ENCODE measurements around the gene PDLIM1.
"Not testable (repeated sequence)": the region's sequence is repeated elsewhere in the genome, so short reads cannot be mapped to it uniquely, and the experiment has no call there.

PDLIM1 gene

GRCh38 chr10:95233377-95234034 is 57.3 kb downstream of the PDLIM1 start:
- Histone ChIP-seq H3K9ac (ENCODE audit: low read length) (no peak overlapping the region), H4K20me1 (ENCODE audit: insufficient read depth, low read length) (no peaks in the 10 kb centered on the region), H3K4me2 (ENCODE audit: low read depth, low read length) (no peak overlapping the region), H2AFZ (ENCODE audit: low read length) (no peak overlapping the region), H3K36me3 (replicated peaks; ENCODE audit: insufficient read depth, low read length) (peaks cover 3% of the 10 kb centered on the region; the same call in 1 of the 2 replicates), H3K4me3 (ENCODE audit: low read length) (no peak overlapping the region), H3K27me3 (replicated peaks; ENCODE audit: insufficient read depth, low read length) (no peaks in the 10 kb centered on the region), H3K27ac (ENCODE audit: low read length) (no peak overlapping the region), H3K9me3 (replicated peaks; ENCODE audit: insufficient read depth, low read length) (no peaks in the 10 kb centered on the region), H3K9me2 (replicated peaks; ENCODE audit: insufficient read depth, low read length) (no peaks in the 10 kb centered on the region), H3K4me1 (ENCODE audit: low read length) (peaks cover 15% of the 10 kb centered on the region), H3K79me2 (ENCODE audit: low read length) (no peaks in the 10 kb centered on the region; the same call in 1 of the 2 replicates), H3F3A (ENCODE audit: insufficient read depth, low read length) (0 out of 2 replicates have a peak, but pooled peaks cover 4% of the 10 kb centered on the region)
- DNase-seq, result no peak
- TF ChIP-seq CTCF (IDR thresholded peaks at IDR 0.05; ENCODE audit: low read length) (no peak), EZH2 (optimal IDR thresholded peaks at IDR 0.05; ENCODE audit: low read depth, low read length) (no peak), EZH2phosphoT487 (IDR thresholded peaks at IDR 0.05; ENCODE audit: low read length) (no peak)

- not testable (repeated sequence) for H3F3A ChIP-seq (ENCODE audit: insufficient read depth, low read length); H3K4me1 ChIP-seq (ENCODE audit: low read length); H3K36me3 ChIP-seq (replicated peaks; ENCODE audit: insufficient read depth, low read length); H4K20me1 ChIP-seq (ENCODE audit: insufficient read depth, low read length); H3K9me2 ChIP-seq (replicated peaks; ENCODE audit: insufficient read depth, low read length); H3K79me2 ChIP-seq (ENCODE audit: low read length); H3K4me3 ChIP-seq (ENCODE audit: low read length); H3K9me3 ChIP-seq (replicated peaks; ENCODE audit: insufficient read depth, low read length); H2AFZ ChIP-seq (ENCODE audit: low read length); H3K27me3 ChIP-seq (replicated peaks; ENCODE audit: insufficient read depth, low read length); H3K9ac ChIP-seq (ENCODE audit: low read length); H3K27ac ChIP-seq (ENCODE audit: low read length); DNase-seq; H3K4me2 ChIP-seq (ENCODE audit: low read depth, low read length)
These were observed 59.9 kb downstream of the PDLIM1 start for GRCh38 chr10:95230677-95231586.

GRCh38 chr10:95229724-95230627 is 60.8 kb downstream of the PDLIM1 start:
- H3K27ac ChIP-seq (ENCODE audit: low read length), result no peak overlapping the region
- no peaks in the 10 kb centered on the region for H3K4me1 ChIP-seq (ENCODE audit: low read length)
- H3K79me2 ChIP-seq (ENCODE audit: low read length), result no peaks in the 10 kb centered on the region
- no peaks in the 10 kb centered on the region for H3K9me2 ChIP-seq (replicated peaks; ENCODE audit: insufficient read depth, low read length)
- no peak overlapping the region for H3K9ac ChIP-seq (ENCODE audit: low read length)
- DNase-seq, result no peak
- no peak overlapping the region for H3K4me2 ChIP-seq (ENCODE audit: low read depth, low read length)
- no peak overlapping the region for H2AFZ ChIP-seq (ENCODE audit: low read length)
- H4K20me1 ChIP-seq (ENCODE audit: insufficient read depth, low read length), result no peaks in the 10 kb centered on the region
- H3K36me3 ChIP-seq (replicated peaks; ENCODE audit: insufficient read depth, low read length), result peaks cover 2% of the 10 kb centered on the region; the same call in 1 of the 2 replicates
- H3K9me3 ChIP-seq (replicated peaks; ENCODE audit: insufficient read depth, low read length), result no peaks in the 10 kb centered on the region
- H3F3A ChIP-seq (ENCODE audit: insufficient read depth, low read length), result no peaks in the 10 kb centered on the region
- H3K4me3 ChIP-seq (ENCODE audit: low read length), result no peak overlapping the region
- TF ChIP-seq CTCF (IDR thresholded peaks at IDR 0.05; ENCODE audit: low read length) (no peak), EZH2 (optimal IDR thresholded peaks at IDR 0.05; ENCODE audit: low read depth, low read length) (no peak), EZH2phosphoT487 (IDR thresholded peaks at IDR 0.05; ENCODE audit: low read length) (no peak)
- no peaks in the 10 kb centered on the region for H3K27me3 ChIP-seq (replicated peaks; ENCODE audit: insufficient read depth, low read length)

GRCh38 chr10:95228934-95229723 is 61.7 kb downstream of the PDLIM1 start:
- not testable (repeated sequence) for H2AFZ ChIP-seq (ENCODE audit: low read length); H3K4me1 ChIP-seq (ENCODE audit: low read length); H3K4me2 ChIP-seq (ENCODE audit: low read depth, low read length); H3K36me3 ChIP-seq (replicated peaks; ENCODE audit: insufficient read depth, low read length); H3K9me2 ChIP-seq (replicated peaks; ENCODE audit: insufficient read depth, low read length); DNase-seq; H3K27me3 ChIP-seq (replicated peaks; ENCODE audit: insufficient read depth, low read length); H3K4me3 ChIP-seq (ENCODE audit: low read length); H4K20me1 ChIP-seq (ENCODE audit: insufficient read depth, low read length); H3K27ac ChIP-seq (ENCODE audit: low read length); H3K9me3 ChIP-seq (replicated peaks; ENCODE audit: insufficient read depth, low read length); H3K79me2 ChIP-seq (ENCODE audit: low read length); H3K9ac ChIP-seq (ENCODE audit: low read length); H3F3A ChIP-seq (ENCODE audit: insufficient read depth, low read length)
